ENCODE measurements around the gene GRIN1. TPM values are rescaled to one million over a fixed set of nuclear protein-coding genes. Genes with fewer than 3 reads are reported as not detected.

The GRIN1 gene
- total RNA-seq, 1 experiment from 2014 or later, result 2.9 TPM

DNA sequence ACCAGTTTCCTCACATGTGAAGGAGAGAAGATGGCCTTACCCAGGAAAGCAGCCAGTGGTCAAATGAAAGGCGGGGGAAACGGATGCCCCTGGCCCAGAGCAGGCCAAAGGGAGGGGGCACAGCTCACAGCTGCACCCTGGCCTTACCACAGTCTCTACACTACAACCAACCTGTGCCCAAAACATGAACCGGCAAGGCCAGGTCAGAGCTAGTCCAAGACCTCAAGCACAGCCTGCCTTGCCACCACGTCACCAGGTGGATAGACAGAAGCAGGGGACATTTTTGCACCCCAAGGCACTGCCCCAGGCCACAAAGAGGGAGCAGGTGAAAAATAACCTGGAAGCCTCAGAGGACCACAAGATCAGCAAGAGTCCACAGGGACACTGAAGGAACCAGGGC is 4.5 kb downstream of the GRIN1 start:
- H3K4ac ChIP-seq (ENCODE audit: low read depth, low read length), result no peak overlapping the region
- no peak overlapping the region for H2BK5ac ChIP-seq (ENCODE audit: insufficient read length, low read length)
- no peak overlapping the region for H2BK15ac ChIP-seq (ENCODE audit: low read depth, low read length)
- peaks cover 2% of the 10 kb centered on the region for H4K20me1 ChIP-seq (ENCODE audit: control insufficient read depth, insufficient read depth, insufficient read length)
- H4K5ac ChIP-seq (ENCODE audit: insufficient read length, low read depth, low read length), result no peak overlapping the region
- Mint-ChIP-seq H3K36me3 (ENCODE audit: insufficient read depth in 1 of 3, low read depth in 3 of 3) (no peaks in the 10 kb centered on the region), H3K27ac (no peak overlapping the region), H3K27me3 (ENCODE audit: low read depth) (peaks cover 78% of the 10 kb centered on the region), H3K4me1 (peaks cover 0 to 12% of the 10 kb centered on the region in 2 experiments; a peak in 2 of 4 replicates), H3K4me3 (no peak overlapping the region), H3K9me3 (no peaks in the 10 kb centered on the region; a peak in 2 of 5 replicates)
- peaks cover 21% of the 10 kb centered on the region; the same call in 1 of the 2 replicates for H3K27me3 ChIP-seq (ENCODE audit: insufficient read depth, low read length)
- H4K8ac ChIP-seq (replicated peaks; ENCODE audit: insufficient read length, low read depth, low read length), result no peak overlapping the region
- no peak overlapping the region for H3K27ac ChIP-seq (ENCODE audit: insufficient read length, low read depth, low read length)
- no peak overlapping the region for H2AK5ac ChIP-seq (ENCODE audit: insufficient read length, low read length)
- no peak overlapping the region for H2BK20ac ChIP-seq (ENCODE audit: low read depth, low read length, poor library complexity, severe bottlenecking)
- H3K56ac ChIP-seq (ENCODE audit: insufficient read length, low read depth, low read length), result no peak overlapping the region
- H3T11ph ChIP-seq (ENCODE audit: low read length), result no peak overlapping the region
- DNase-seq, result no peak
- WGBS (ENCODE audit: extremely low coverage, insufficient read length, low lambda C conversion rate), result no CpG with 5 or more reads among the region's 4 CpGs
- H2AFZ ChIP-seq (ENCODE audit: low read length), result no peak overlapping the region
- no peak overlapping the region for H2BK12ac ChIP-seq (ENCODE audit: insufficient read length, low read depth, low read length)
- no peak overlapping the region for H4K91ac ChIP-seq (ENCODE audit: insufficient read length, low read depth, low read length)
- H3K23me2 ChIP-seq (ENCODE audit: insufficient read length, low read depth, low read length, poor library complexity, severe bottlenecking), result no peaks in the 10 kb centered on the region
- H3K4me1 ChIP-seq (ENCODE audit: insufficient read depth, low read length), result no peaks in the 10 kb centered on the region
- no peak overlapping the region for H3K9ac ChIP-seq (ENCODE audit: extremely low read depth, insufficient read length, low read length)
- H3K18ac ChIP-seq (ENCODE audit: insufficient read length, low read depth, low read length), result no peak overlapping the region
- H2BK120ac ChIP-seq (ENCODE audit: low read depth, low read length, poor library complexity, severe bottlenecking), result no peak overlapping the region
- TF ChIP-seq, protein P1, sequence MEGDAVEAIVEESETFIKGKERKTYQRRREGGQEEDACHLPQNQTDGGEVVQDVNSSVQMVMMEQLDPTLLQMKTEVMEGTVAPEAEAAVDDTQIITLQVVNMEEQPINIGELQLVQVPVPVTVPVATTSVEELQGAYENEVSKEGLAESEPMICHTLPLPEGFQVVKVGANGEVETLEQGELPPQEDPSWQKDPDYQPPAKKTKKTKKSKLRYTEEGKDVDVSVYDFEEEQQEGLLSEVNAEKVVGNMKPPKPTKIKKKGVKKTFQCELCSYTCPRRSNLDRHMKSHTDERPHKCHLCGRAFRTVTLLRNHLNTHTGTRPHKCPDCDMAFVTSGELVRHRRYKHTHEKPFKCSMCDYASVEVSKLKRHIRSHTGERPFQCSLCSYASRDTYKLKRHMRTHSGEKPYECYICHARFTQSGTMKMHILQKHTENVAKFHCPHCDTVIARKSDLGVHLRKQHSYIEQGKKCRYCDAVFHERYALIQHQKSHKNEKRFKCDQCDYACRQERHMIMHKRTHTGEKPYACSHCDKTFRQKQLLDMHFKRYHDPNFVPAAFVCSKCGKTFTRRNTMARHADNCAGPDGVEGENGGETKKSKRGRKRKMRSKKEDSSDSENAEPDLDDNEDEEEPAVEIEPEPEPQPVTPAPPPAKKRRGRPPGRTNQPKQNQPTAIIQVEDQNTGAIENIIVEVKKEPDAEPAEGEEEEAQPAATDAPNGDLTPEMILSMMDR (conservative IDR thresholded peaks at IDR 0.05), result no peak
- no peak overlapping the region for H3K14ac ChIP-seq (ENCODE audit: insufficient read depth, low read length)
- no peaks in the 10 kb centered on the region for H3K9me3 ChIP-seq (ENCODE audit: control insufficient read depth, low read depth, low read length)
- no peaks in the 10 kb centered on the region for H3K79me1 ChIP-seq (ENCODE audit: insufficient read depth, low read depth, low read length, poor library complexity, severe bottlenecking)
- no peaks in the 10 kb centered on the region for H3K79me2 ChIP-seq (ENCODE audit: insufficient read depth, low read length)
- no peak overlapping the region for H3K23ac ChIP-seq (ENCODE audit: insufficient read length, low read depth, low read length)
- H3K4me2 ChIP-seq (ENCODE audit: insufficient read depth, insufficient read length, low read length), result no peak overlapping the region

All from H9 (cell line).